HEK293T (cell line): ENCODE data around the gene TMEM94.

Experiments used
- CTCF ChIA-PET: fragments of 350-600 bp; formaldehyde crosslinking; extraction: SDS; loops from one replicate; lab custom pipeline; 2021; ENCODE audit warnings: antibody characterized with exemption, inconsistent platforms; lab: Yijun Ruan, JAX
- POLR2A ChIA-PET: fragments of 350-600 bp; formaldehyde crosslinking; extraction: SDS; loops from one replicate; lab custom pipeline; 2020; ENCODE audit warnings: antibody characterized with exemption, inconsistent platforms; lab: Yijun Ruan, JAX
- DNase-seq: peaks from one replicate; pipeline ENCODE4 v3.0.0; 2012; ENCODE audit warnings: mixed read lengths; ENCODE audit errors: extremely low spot score
- ARNT ChIP-seq: fragments of 450-650 bp; IDR thresholded peaks from 2 replicates; pipeline ENCODE4 v1.6.1; 2017; ENCODE audit warnings: mild to moderate bottlenecking
- BHLHE40 ChIP-seq: fragments of 450-650 bp; IDR thresholded peaks from 2 replicates; pipeline ENCODE4 v1.6.1; 2016; ENCODE audit warnings: mild to moderate bottlenecking, moderate library complexity, borderline replicate concordance
- CTBP1 ChIP-seq: fragments of 450-650 bp; IDR thresholded peaks from 2 replicates; pipeline ENCODE4 v1.6.1; 2016; ENCODE audit warnings: borderline replicate concordance
- ELF4 ChIP-seq: fragments of 450-650 bp; IDR thresholded peaks from 2 replicates; pipeline ENCODE4 v1.6.1; 2017; ENCODE audit warnings: antibody characterized with exemption
- FOXA1 ChIP-seq: fragments of 450-650 bp; IDR thresholded peaks from 2 replicates; pipeline ENCODE4 v1.6.1; 2016; ENCODE audit warnings: mild to moderate bottlenecking
- FOXK2 ChIP-seq: fragments of 450-650 bp; IDR thresholded peaks from 2 replicates; pipeline ENCODE4 v1.6.1; 2016; ENCODE audit warnings: mild to moderate bottlenecking
- FOXM1 ChIP-seq: fragments of 450-650 bp; IDR thresholded peaks from 2 replicates; pipeline ENCODE4 v1.6.1; 2017; ENCODE audit warnings: mild to moderate bottlenecking, borderline replicate concordance
- HDGF ChIP-seq: fragments of 450-650 bp; IDR thresholded peaks from 2 replicates; pipeline ENCODE4 v1.6.1; 2017; ENCODE audit warnings: antibody characterized with exemption, borderline replicate concordance
- L3MBTL2 ChIP-seq: fragments of 450-650 bp; conservative IDR thresholded peaks from 2 replicates; pipeline ENCODE4 v1.6.1; 2016; ENCODE audit warnings: mild to moderate bottlenecking
- LEF1 ChIP-seq: fragments of 450-650 bp; IDR thresholded peaks from 2 replicates; pipeline ENCODE4 v1.6.1; 2017; ENCODE audit warnings: mild to moderate bottlenecking, borderline replicate concordance
- NFRKB ChIP-seq: fragments of 450-650 bp; IDR thresholded peaks from 2 replicates; pipeline ENCODE4 v1.6.1; 2016; ENCODE audit warnings: mild to moderate bottlenecking, moderate library complexity
- PKNOX1 ChIP-seq: fragments of 450-650 bp; IDR thresholded peaks from 2 replicates; pipeline ENCODE4 v1.6.1; 2016
- SP1 ChIP-seq: fragments of 450-650 bp; IDR thresholded peaks from 2 replicates; pipeline ENCODE4 v1.6.1; 2017
- SUZ12 ChIP-seq: fragments of 450-650 bp; IDR thresholded peaks from 2 replicates; pipeline ENCODE4 v1.6.1; 2016; ENCODE audit warnings: mild to moderate bottlenecking
- TARDBP ChIP-seq: fragments of 450-650 bp; IDR thresholded peaks from 2 replicates; pipeline ENCODE4 v1.6.1; 2016
- ZNF384 ChIP-seq: fragments of 450-650 bp; IDR thresholded peaks from 2 replicates; pipeline ENCODE4 v1.6.1; 2016

Gene TMEM94

GRCh38 chr17:75456417-75457046, at the start of gene TMEM94:
TMEM94 (plus strand) TSS chr17:75456635; CDS start chr17:75471906, 15,271 bp downstream.
- POLR2A ChIA-PET = interaction anchor here (0.7 to 3.5 kb wide), 37 partner anchors 8 to 604 kb away, joined by 3 to 25 read pairs (median 5); partner anchors contain the start of genes GGA3, MIF4GD, MRPS7 and NUP85
- CTCF ChIA-PET = interaction anchor here (0.6 to 1.2 kb wide), 3 partner anchors 49 to 60 kb away, joined by 3 read pairs; partner anchors contain the start of gene TSEN54
- DNase-seq = peak; percentile 96

GRCh38 chr17:75407655-75408352, 48.6 kb upstream of the TMEM94 start:
- POLR2A ChIA-PET = interaction anchor here (2.1 kb wide), 1 partner anchor 119 kb away, joined by 7 read pairs; the partner anchor contains the start of gene SLC25A19
- TF ChIP-seq ELF4 (no peak), CTBP1 (no peak), ZNF384 (no peak), ARNT (no peak), BHLHE40 (no peak), PKNOX1 (no peak), SP1 (no peak), NFRKB (no peak), FOXM1 (no peak), FOXA1 (no peak), LEF1 (no peak), SUZ12 (no peak), FOXK2 (no peak), L3MBTL2 (no peak), TARDBP (no peak), HDGF (no peak)
- no peak for DNase-seq
- CTCF ChIA-PET = interaction anchor here (0.7 kb wide), 1 partner anchor 48 kb away, joined by 3 read pairs; the partner anchor contains the start of gene TMEM94

More at GRCh38 chr17:75456417-75457046, at the start of gene TMEM94:
- TF ChIP-seq ELF4 = peak; percentile 99
- peak; percentile 69 for TF ChIP-seq NFRKB
- no peak for TF ChIP-seq CTBP1
- TF ChIP-seq FOXM1 = peak; percentile 67; the same call in 1 of the 2 replicates

GRCh38 chr17:75410141-75410540, 46.3 kb upstream of the TMEM94 start:
- ChIA-PET POLR2A (interaction anchor here (3.6 kb wide), 1 partner anchor 139 kb away, joined by 25 read pairs; the partner anchor contains the start of gene MIF4GD), CTCF (interaction anchor here (0.8 to 1.7 kb wide), 3 partner anchors 87 to 170 kb away, joined by 3 to 6 read pairs (median 3); partner anchors contain the start of gene MIF4GD)
- TF ChIP-seq ELF4 (no peak), PKNOX1 (no peak)
- no peak for DNase-seq

- no peak for DNase-seq
- POLR2A ChIA-PET = interaction anchor here (0.6 to 3.6 kb wide), 4 partner anchors 122 to 171 kb away, joined by 3 to 25 read pairs (median 4); partner anchors contain the start of genes MIF4GD and SLC25A19
- no peak for TF ChIP-seq SUZ12
- no peak for TF ChIP-seq ZNF384
- no peak for TF ChIP-seq TARDBP
- TF ChIP-seq FOXK2 = no peak
- no peak for TF ChIP-seq FOXM1
- TF ChIP-seq LEF1 = no peak
- no peak for TF ChIP-seq NFRKB
- TF ChIP-seq BHLHE40 = no peak
- TF ChIP-seq L3MBTL2 = no peak
- TF ChIP-seq ARNT = no peak
- TF ChIP-seq PKNOX1 = no peak
- TF ChIP-seq CTBP1 = no peak
- CTCF ChIA-PET = interaction anchor here (1.0 to 1.8 kb wide), 9 partner anchors 17 to 298 kb away, joined by 3 to 13 read pairs (median 5); partner anchors contain the start of genes GGA3, MIF4GD and SMIM5
These were observed 44.9 kb upstream of the TMEM94 start for GRCh38 chr17:75411328-75412067.

- TF ChIP-seq LEF1 (no peak), ZNF384 (0 out of 2 replicates have a peak, but pooled peaks have one; percentile 12), SP1 (no peak), NFRKB (no peak), HDGF (no peak), ELF4 (no peak), FOXK2 (no peak)
- CTCF ChIA-PET = interaction anchor here (1.0 to 1.8 kb wide), 12 partner anchors 18 to 299 kb away, joined by 3 to 13 read pairs (median 4); partner anchors contain the start of genes GGA3, MIF4GD and SMIM5
- DNase-seq = peak; percentile 76
- POLR2A ChIA-PET = interaction anchor here (0.6 to 3.6 kb wide), 4 partner anchors 123 to 172 kb away, joined by 3 to 25 read pairs (median 4); partner anchors contain the start of genes MIF4GD and SLC25A19
These were observed 43.7 kb upstream of the TMEM94 start for GRCh38 chr17:75412455-75413317.
